Measurements from ENCODE around the gene SREBF2. TPM values are rescaled to one million over a fixed set of nuclear protein-coding genes. Genes with fewer than 3 reads are reported as not detected.

Gene SREBF2
- polyA plus RNA-seq, 6 donors from 2014 or later, result 30.1 to 52.8 (median 40.7) TPM

DNA sequence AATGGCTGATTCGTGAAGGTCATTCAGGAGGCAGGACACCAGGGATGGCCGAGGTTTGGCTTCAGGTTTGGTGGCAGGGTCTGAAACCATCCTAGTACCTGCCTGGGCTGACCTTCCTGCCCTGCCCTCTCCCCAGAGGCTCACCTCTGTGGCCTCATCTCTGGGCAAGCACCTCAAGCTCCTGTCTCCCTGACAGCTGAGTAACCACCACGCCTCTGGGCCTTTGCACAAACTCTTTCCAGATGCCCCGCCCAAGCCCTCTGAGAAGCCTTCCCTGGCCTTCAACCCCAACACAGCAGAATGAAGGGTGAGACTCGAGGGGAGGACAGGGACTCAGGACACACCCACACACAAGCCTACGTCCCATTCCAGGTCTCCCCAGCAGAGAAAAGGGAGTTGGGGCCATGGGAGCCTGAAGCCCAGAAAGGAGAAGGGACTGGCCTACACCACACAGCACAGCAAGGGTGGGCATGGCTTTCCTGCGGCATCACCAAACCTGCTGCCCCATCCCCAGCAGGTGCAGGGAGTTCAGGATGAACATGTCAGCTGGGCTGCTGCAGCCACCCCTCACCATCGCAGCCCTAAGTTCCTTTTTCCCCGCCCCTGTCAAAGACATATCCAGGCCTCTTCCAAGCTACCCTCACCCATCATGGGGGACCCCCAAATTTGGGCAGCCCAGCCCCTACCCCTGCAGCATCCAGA is 79.6 kb downstream of the SREBF2 start:
- H3K27ac Mint-ChIP-seq, result peak overlapping the region in 4 of 6 donors; percentile 21 to 88 (median 40)
- H3K27me3 Mint-ChIP-seq, result peaks cover 15 to 30% (median 15%) of the 10 kb centered on the region in 3 donors
- DNase-seq, result no peak
- no peaks in the 10 kb centered on the region for H3K36me3 Mint-ChIP-seq
- ATAC-seq (ENCODE audit: low read depth in 2 of 2), result no peak
- peaks cover 52 to 68% (median 63%) of the 10 kb centered on the region in 3 donors for H3K4me1 Mint-ChIP-seq
- peak overlapping the region in 7 of 8 donors; percentile 32 to 85 (median 68) for H3K4me3 Mint-ChIP-seq
- no peaks in the 10 kb centered on the region for H3K9me3 Mint-ChIP-seq

DNA sequence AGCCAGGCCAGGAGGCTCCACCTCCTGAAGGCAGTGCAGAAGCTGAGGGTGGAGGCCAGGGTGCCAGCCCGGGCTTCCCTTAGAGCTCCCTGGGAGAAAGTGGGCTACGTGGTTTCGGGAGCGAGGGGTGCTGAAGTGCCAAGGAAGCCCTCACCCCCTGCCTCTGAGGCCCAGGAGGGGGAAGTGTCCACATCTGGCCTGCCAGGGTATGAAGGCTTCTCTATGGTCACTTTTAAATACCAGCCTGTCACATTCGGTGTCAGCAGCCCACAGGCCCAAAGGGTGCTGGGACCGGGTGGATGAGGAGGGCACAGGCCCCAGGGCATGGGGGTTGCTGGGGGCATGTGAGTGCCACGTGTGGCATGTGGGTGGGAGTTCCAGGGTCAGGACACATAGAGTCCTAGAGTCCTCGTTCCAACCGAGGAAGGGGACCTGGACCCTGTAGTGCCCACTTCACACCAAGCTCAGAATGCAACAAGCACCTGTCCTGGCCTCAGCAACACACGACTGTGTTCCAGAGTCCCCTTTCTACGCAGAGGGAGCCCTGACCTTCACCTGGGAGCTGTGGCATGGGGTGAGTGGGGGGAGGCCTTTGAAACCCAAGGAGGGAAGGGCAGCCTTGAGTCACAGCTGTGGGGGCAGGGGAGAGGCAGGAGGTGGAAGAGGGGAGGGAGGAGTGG is 80.3 kb downstream of the SREBF2 start:
- Mint-ChIP-seq H3K27ac (peak overlapping the region in 3 of 6 donors; percentile 80 to 88 (median 81)), H3K9me3 (no peaks in the 10 kb centered on the region), H3K27me3 (peaks cover 15 to 30% (median 15%) of the 10 kb centered on the region in 3 donors), H3K36me3 (no peaks in the 10 kb centered on the region), H3K4me3 (peak overlapping the region; percentile 29 to 85 (median 72)), H3K4me1 (peaks cover 50 to 68% (median 63%) of the 10 kb centered on the region in 3 donors)
- DNase-seq (no peak), ATAC-seq (ENCODE audit: low read depth in 2 of 2) (no peak)

DNA sequence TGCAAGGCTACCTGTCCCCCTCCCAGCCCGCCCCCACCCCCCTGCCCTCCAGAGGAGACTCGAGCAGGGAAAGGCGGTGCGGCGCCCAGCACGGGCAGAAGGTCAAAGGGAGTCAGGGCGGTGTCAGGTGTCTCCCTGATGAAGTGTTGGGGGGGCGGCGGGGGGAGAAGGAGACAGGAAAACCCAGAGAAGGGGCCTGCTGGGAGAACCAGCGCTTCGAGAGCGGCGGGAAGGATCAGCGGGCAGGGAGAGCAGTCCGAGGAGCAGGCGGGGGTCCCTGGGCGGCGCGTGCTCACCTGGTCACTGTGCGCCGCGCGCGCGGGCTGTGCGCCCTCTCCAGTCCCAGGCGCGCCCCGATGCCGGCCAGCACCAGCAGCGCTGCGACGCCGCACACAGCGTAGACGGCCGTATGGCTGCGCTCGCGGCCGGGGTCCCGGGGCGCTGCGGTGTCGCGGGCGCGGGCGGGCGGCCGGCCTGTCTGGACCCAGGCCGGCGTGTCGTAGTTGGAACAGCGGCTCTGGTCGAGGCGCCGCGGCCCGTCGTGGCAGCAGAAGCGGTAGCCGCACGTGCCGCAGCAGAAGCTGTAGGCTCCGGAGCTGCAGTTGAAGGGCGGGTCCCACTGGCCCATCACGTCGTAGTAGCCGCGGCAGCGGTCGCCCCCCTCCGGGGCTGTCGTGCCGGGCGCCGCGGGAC is 81.1 kb downstream of the SREBF2 start:
- Mint-ChIP-seq H3K4me3 (peak overlapping the region in 5 of 8 donors; percentile 36 to 76 (median 51)), H3K4me1 (peaks cover 46 to 68% (median 63%) of the 10 kb centered on the region in 3 donors), H3K27me3 (peaks cover 15 to 30% (median 15%) of the 10 kb centered on the region in 3 donors), H3K27ac (peak overlapping the region in 1 of 6 donors; percentile 88), H3K36me3 (no peaks in the 10 kb centered on the region), H3K9me3 (no peaks in the 10 kb centered on the region)
- DNase-seq, result no peak
- no peak for ATAC-seq (ENCODE audit: low read depth in 2 of 2)

DNA sequence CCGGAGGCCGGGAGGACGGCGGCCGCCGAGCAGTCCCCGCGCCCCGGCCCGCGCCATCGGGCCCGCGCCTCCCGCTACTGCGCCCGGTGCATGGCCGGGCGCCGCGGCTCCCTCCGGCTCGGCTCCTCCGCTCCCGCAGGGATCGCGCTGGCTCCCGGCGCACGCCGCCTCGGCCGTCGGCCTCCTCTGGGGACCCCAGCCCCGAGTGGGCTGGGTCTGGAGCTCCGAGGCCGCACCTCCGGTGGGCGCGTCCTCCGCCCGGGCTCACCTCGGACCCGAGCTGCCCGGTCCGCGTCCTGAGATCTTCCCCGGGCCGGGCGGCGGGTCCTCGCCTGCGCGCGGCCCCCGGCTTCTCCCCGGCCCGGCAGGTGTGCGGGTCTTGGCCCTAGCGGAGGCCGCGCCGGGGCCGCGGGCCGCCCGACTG is 81.7 kb downstream of the SREBF2 start:
- no peaks in the 10 kb centered on the region for H3K9me3 Mint-ChIP-seq
- peaks cover 11 to 25% (median 15%) of the 10 kb centered on the region in 3 donors for H3K27me3 Mint-ChIP-seq
- H3K4me3 Mint-ChIP-seq, result peak overlapping the region in 1 of 8 donors; percentile 69
- peaks cover 42 to 67% (median 62%) of the 10 kb centered on the region in 3 donors for H3K4me1 Mint-ChIP-seq
- ATAC-seq (ENCODE audit: low read depth in 2 of 2) (no peak), DNase-seq (no peak)
- no peaks in the 10 kb centered on the region for H3K36me3 Mint-ChIP-seq
- H3K27ac Mint-ChIP-seq, result peak overlapping the region in 1 of 6 donors; percentile 88

DNA sequence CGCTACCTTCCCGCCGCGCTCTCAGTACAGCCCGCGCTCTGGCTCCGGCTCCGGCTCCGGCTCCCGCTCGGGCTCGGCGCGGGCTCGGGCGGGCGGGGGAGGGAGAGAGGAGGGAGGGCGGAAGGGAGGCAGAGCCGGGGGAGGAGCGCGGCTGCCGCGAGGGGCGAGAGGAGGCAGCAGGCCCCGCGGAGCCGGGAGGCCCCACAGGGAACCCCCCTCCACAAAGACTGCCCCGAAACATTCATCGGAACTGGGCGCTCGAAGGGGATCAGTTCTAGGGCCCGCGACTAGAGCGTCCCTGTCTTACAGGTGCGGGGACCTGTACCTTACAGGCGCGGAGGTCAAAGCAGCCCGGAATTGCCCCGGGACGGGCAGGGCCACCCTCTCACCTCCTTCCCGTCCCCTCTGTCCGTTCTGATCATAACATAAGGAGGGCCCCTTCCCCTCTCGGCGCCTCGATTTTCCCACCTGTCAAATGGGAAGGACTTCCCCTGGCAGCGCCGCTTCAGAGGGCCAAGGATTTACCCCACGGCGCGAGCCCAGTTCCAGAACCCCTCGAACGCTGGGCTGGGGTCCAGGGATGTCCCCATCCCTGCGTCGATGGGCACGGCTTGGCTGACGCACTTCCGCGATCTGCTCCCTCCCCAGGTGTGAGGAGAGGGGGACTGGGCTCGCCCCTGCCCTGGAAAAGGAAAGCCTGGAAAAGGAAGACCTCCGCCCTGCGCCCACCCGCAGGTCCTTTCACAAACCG is 82.3 kb downstream of the SREBF2 start, which contains the start of gene SHISA8:
Gene SHISA8 (minus strand): TSS at position 40 of the 751 bp plus-strand sequence. CDS start 407 bp downstream, outside the sequence.
- Mint-ChIP-seq H3K4me1 (peaks cover 45 to 70% (median 65%) of the 10 kb centered on the region in 3 donors), H3K27me3 (peaks cover 11 to 25% (median 15%) of the 10 kb centered on the region in 3 donors)
- ATAC-seq (ENCODE audit: low read depth in 2 of 2), result peak; percentile 25 to 26

DNA sequence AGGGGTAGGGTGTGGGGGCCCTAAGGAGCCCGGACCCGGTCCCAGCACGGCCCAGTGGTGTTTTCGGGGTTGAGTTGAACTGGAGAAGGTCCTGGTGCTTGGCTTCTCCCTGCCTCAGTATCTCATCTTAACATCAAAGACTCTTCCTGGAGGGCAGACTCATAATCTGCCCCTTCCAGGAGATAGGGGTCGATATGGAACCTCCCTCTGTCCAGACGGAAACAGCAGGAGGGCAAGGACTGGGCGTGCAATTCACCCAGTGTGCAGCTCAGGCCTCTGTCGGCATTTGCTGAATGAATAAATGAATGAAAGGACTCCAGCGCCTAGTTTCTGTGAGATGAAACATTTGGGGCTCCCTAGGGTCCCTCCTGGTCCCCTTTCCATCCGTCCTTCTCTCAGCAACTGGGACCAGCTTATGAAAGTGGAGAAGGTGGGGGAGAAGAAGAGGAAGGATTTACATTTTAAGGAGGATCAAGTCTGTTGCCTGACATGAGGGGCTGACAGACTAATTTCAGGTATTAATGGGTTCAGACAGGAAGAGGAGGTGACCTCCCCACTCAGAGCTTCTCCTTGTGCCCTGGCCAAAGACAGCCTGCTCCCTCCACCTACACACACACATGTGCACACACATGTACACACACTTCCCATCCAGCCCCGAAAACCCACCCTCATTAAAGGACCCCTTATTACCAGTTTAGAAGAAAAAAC is 83.0 kb downstream of the SREBF2 start:
- Mint-ChIP-seq H3K9me3 (no peaks in the 10 kb centered on the region), H3K4me3 (peak overlapping the region; percentile 69 to 86 (median 78)), H3K4me1 (peaks cover 49 to 77% (median 72%) of the 10 kb centered on the region in 3 donors), H3K36me3 (no peaks in the 10 kb centered on the region), H3K27me3 (peaks cover 11 to 25% (median 15%) of the 10 kb centered on the region in 3 donors), H3K27ac (peak overlapping the region; percentile 79 to 99 (median 88))
- ATAC-seq (ENCODE audit: low read depth in 2 of 2) (no peak), DNase-seq (no peak)

More for the DNA sequence above, 82.3 kb downstream of the SREBF2 start, which contains the start of gene SHISA8:
- Mint-ChIP-seq H3K27ac (peak within 1 kb of the TSS; percentile 79 to 99 (median 88)), H3K9me3 (no peaks in the 10 kb centered on the region), H3K4me3 (peak within 1 kb of the TSS; percentile 73 to 86 (median 78)), H3K36me3 (no peaks in the 10 kb centered on the region)
- DNase-seq, result no peak

DNA sequence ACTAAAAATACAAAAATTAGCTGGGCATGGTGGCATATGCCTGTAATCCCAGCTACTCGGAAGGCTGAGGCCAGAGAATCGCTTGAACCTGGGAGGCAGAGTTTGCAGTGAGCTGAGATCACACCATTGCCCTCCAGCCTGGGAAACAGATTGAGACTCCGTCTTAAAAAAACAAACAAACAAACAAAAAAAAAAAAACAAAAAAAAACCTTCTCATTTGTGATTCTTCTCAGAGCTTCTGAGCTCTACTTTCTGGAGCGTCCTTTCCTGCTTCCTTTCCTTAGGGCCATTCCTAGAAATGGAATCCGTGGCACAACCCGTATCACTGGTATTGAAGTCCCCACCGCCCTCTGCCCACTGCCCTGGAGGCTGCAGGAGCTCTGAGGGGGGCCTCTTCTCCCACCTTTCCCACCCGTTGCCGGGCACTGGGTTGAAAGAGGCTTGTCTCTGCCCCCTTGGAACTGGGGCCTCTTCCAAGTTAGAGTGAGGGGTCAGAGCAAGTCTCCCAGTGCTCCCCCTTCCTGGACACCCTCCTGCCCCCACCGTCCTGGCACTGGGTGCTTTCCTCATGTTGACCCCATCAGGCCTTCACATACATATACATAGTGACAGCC is 83.9 kb downstream of the SREBF2 start:
- peak overlapping the region in 7 of 8 donors; percentile 47 to 86 (median 75) for H3K4me3 Mint-ChIP-seq
- peak overlapping the region in 5 of 6 donors; percentile 78 to 100 (median 96) for H3K27ac Mint-ChIP-seq
- no peak for DNase-seq
- H3K27me3 Mint-ChIP-seq, result peaks cover 11 to 16% (median 15%) of the 10 kb centered on the region in 3 donors
- no peak for ATAC-seq (ENCODE audit: low read depth in 2 of 2)
- H3K36me3 Mint-ChIP-seq, result no peaks in the 10 kb centered on the region
- no peaks in the 10 kb centered on the region for H3K9me3 Mint-ChIP-seq
- H3K4me1 Mint-ChIP-seq, result peaks cover 42 to 77% (median 74%) of the 10 kb centered on the region in 3 donors

DNA sequence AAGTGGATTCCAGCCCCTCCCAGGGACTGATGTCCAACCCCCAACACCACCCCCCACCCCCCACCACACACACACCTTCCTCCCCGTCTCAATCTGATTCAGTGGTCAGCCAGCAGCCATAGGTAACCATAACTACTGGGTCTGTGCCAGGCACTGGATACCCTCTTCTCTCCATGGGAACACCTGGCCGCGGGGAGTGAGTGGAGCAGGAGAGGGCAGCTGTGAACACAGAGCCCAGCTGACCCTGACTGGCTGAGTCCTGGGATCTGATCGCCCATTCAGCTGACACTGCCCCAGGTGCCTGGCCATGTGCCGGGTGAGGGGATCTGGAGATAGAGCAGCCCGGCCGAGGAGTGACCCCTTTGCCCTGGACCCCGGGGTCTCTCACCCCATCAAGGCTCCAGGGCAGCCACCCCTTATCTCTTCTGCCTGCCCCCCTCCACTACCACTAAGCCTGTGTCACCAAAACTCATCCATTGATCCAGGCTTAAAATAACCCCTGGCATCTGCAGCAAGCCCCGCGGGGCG is 84.5 kb downstream of the SREBF2 start:
- Mint-ChIP-seq H3K4me1 (peaks cover 45 to 77% (median 76%) of the 10 kb centered on the region in 3 donors), H3K4me3 (peak overlapping the region in 6 of 8 donors; percentile 25 to 86 (median 70)), H3K36me3 (no peaks in the 10 kb centered on the region), H3K27me3 (peaks cover 11% of the 10 kb centered on the region in 3 donors), H3K27ac (peak overlapping the region in 5 of 6 donors; percentile 78 to 100 (median 96)), H3K9me3 (no peaks in the 10 kb centered on the region)
- DNase-seq (no peak), ATAC-seq (ENCODE audit: low read depth in 2 of 2) (no peak)

DNA sequence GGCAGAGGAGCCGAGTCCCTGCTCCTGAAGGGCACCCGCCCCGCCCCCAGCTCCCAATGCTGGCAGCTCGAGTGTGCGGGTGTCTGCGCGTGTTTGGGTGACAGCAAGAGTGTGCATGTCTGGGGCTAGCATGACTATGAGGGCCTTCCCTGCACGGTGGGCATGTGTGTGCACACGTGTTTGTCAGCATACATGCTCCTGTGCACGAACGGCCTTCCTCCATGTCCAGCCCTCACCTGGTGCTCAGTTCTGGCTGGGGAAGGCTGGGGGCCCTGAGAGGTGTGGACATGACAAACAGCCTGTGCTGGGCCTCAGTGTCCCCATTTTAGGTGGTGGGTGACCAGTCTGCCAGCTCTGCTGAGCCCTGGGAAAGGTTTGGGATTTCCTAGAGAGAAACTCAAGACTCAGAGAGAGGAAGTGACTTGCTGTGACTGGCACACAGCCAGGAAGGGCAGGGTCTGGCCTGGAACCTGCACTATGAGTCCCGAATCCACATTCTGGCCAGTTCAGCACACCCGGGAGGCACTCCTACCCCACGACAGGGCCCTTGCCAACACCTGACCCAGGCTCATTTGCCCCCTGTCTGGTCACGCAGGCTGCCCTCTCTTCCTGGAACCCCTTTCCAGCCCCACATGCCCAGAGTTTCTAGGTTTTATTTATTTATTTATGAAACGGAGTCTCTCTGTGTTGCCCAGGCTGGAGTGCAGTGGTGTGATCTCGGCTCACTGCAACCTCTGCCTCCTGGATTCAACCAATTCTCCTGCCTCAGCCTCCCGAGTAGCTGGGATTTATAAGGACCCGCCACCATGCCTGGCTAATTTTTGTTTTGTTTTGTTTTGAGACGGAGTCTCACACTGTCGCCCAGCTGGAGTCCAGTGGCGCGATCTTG is 85.2 kb downstream of the SREBF2 start:
- Mint-ChIP-seq H3K36me3 (no peaks in the 10 kb centered on the region), H3K27ac (peak overlapping the region; percentile 86 to 100 (median 99)), H3K9me3 (no peaks in the 10 kb centered on the region), H3K4me3 (peak overlapping the region; percentile 33 to 98 (median 87)), H3K4me1 (peaks cover 45 to 77% (median 76%) of the 10 kb centered on the region in 3 donors), H3K27me3 (peaks cover 4 to 11% (median 4%) of the 10 kb centered on the region in 3 donors)
- peak; percentile 67 for DNase-seq
- ATAC-seq (ENCODE audit: low read depth in 2 of 2), result no peak

DNA sequence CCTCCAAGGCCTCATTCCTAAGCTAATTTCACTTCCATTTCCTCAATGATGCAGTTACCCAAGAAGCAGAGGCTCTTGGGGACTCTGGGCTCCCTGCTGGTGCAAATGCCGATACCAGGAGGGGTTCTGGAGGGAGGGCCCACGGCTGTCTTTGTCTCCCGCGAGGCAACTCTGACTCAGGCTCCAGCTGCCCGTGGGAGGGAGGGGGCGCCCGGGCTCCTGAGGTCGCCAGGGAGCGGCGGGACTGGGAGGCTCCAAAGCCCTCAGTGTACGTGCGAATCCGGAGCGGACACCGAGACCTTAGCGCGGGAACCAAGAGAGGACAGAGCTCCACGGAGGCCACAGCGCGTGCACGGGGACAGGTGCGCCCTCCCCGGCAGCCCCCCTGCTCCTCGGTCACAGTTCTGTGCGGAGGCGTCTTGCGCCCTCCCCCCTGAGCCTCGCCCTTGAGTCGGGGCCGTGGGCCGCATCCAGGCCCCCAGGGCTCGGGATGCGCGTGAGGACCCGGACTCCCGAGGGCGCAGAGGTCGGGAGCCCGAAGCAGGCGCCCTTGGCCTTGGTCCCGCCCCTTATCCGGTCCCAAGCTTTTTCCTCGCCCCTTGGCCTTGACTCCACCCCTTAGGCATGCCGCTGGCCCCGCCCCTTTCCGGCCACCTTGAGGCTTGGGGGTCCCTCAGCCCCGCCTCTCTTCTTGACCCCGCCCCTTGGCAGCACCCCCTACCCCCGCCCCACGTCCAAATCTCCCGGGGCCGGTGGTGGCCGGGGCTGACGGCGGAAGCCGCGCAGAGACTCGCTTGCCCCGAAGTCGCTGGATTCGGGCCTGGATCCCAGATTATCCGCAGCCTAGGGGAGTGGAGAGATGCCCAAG is 86.7 kb downstream of the SREBF2 start:
- Mint-ChIP-seq H3K4me1 (peaks cover 44 to 87% (median 81%) of the 10 kb centered on the region in 3 donors), H3K36me3 (peaks cover 0 to under 1% of the 10 kb centered on the region in 2 donors), H3K9me3 (no peaks in the 10 kb centered on the region), H3K27me3 (peaks cover 0 to 11% (median 0%) of the 10 kb centered on the region in 3 donors), H3K4me3 (peak overlapping the region; percentile 79 to 98 (median 87)), H3K27ac (peak overlapping the region; percentile 97 to 100 (median 99))
- ATAC-seq (ENCODE audit: low read depth in 2 of 2) (peak; percentile 43 to 49), DNase-seq (peak; percentile 88)
